BLaER1 (cell line): ENCODE data around the gene MYBPC2.
A peak's percentile ranks its signal among the peaks of the same experiment; 100 is the strongest.

Experiments
- H3K27ac ChIP-seq: shearing (Covaris generic); formaldehyde crosslinking; 2 replicates; pipeline ENCODE4 v1.8.1; 2022
- H3K27me3 ChIP-seq: shearing (Covaris generic); formaldehyde crosslinking; 2 replicates; pipeline ENCODE4 v1.8.1; 2022
- H3K36me3 ChIP-seq: shearing (Covaris generic); formaldehyde crosslinking; 2 replicates; pipeline ENCODE4 v1.8.1; 2022
- H3K4me1 ChIP-seq: shearing (Covaris generic); formaldehyde crosslinking; 2 replicates; pipeline ENCODE4 v1.8.1; 2022
- H3K4me2 ChIP-seq: shearing (Covaris generic); formaldehyde crosslinking; 2 replicates; pipeline ENCODE4 v1.8.1; 2022
- H3K4me3 ChIP-seq: shearing (Covaris generic); formaldehyde crosslinking; 2 replicates; pipeline ENCODE4 v1.8.1; 2022
- H3K9ac ChIP-seq: shearing (Covaris generic); formaldehyde crosslinking; 2 replicates; pipeline ENCODE4 v1.8.1; 2022
- H3K9me3 ChIP-seq: shearing (Covaris generic); formaldehyde crosslinking; 2 replicates; pipeline ENCODE4 v1.8.1; 2022
- H4K20me1 ChIP-seq: shearing (Covaris generic); formaldehyde crosslinking; 2 replicates; pipeline ENCODE4 v1.8.1; 2022
- Cebpa-rat ChIP-seq: shearing (Covaris generic); IDR thresholded peaks from 2 replicates; pipeline ENCODE4 v1.8.1; 2022

The MYBPC2 gene

GRCh38 chr19:50512999-50513745 is 80.5 kb downstream of the MYBPC2 start:
- Histone ChIP-seq H3K36me3 (peaks cover 9% of the 10 kb centered on the region; the same call in 1 of the 2 replicates), H3K9ac (no peak overlapping the region), H3K4me3 (no peak overlapping the region), H3K9me3 (peaks cover 5% of the 10 kb centered on the region), H3K27ac (peak overlapping the region; percentile 89; the same call in 1 of the 2 replicates), H4K20me1 (no peaks in the 10 kb centered on the region), H3K27me3 (no peaks in the 10 kb centered on the region), H3K4me1 (peaks cover 71% of the 10 kb centered on the region), H3K4me2 (peak overlapping the region; percentile 86)
- no peak for TF ChIP-seq Cebpa-rat

GRCh38 chr19:50513746-50514345 is 81.2 kb downstream of the MYBPC2 start, which contains the start of gene ASPDH:
Gene ASPDH, minus strand, starts transcription at chr19:50513913. Its CDS starts 90 bp downstream, at chr19:50513823.
- no peaks in the 10 kb centered on the region for H4K20me1 ChIP-seq
- H3K4me1 ChIP-seq: peaks cover 64% of the 10 kb centered on the region
- no peaks in the 10 kb centered on the region for H3K27me3 ChIP-seq
- H3K9ac ChIP-seq: peak within 1 kb of the TSS; percentile 46
- peak within 1 kb of the TSS; percentile 86 for H3K4me2 ChIP-seq
- H3K36me3 ChIP-seq: peaks cover 16% of the 10 kb centered on the region
- peak within 1 kb of the TSS; percentile 46; the same call in 1 of the 2 replicates for H3K4me3 ChIP-seq
- peaks cover 12% of the 10 kb centered on the region for H3K9me3 ChIP-seq
- peak within 1 kb of the TSS; percentile 89 for H3K27ac ChIP-seq
- no peak for TF ChIP-seq Cebpa-rat

- peaks cover 57% of the 10 kb centered on the region for H3K4me1 ChIP-seq
- H3K9me3 ChIP-seq: peaks cover 16% of the 10 kb centered on the region
- H3K9ac ChIP-seq: peak overlapping the region; percentile 46
- peak overlapping the region; percentile 46; the same call in 1 of the 2 replicates for H3K4me3 ChIP-seq
- peaks cover 20% of the 10 kb centered on the region for H3K36me3 ChIP-seq
- H3K27ac ChIP-seq: peak overlapping the region; percentile 89
- H3K4me2 ChIP-seq: peak overlapping the region; percentile 86
- no peaks in the 10 kb centered on the region for H3K27me3 ChIP-seq
- no peak for TF ChIP-seq Cebpa-rat
- H4K20me1 ChIP-seq: no peaks in the 10 kb centered on the region
These were observed 81.9 kb downstream of the MYBPC2 start for GRCh38 chr19:50514346-50515167.

GRCh38 chr19:50515168-50515561 is 82.5 kb downstream of the MYBPC2 start:
- H3K36me3 ChIP-seq: peaks cover 20% of the 10 kb centered on the region
- peak overlapping the region; percentile 89 for H3K27ac ChIP-seq
- H3K4me2 ChIP-seq: peak overlapping the region; percentile 86
- H4K20me1 ChIP-seq: no peaks in the 10 kb centered on the region
- H3K9me3 ChIP-seq: peaks cover 16% of the 10 kb centered on the region
- no peak overlapping the region for H3K4me3 ChIP-seq
- peaks cover 51% of the 10 kb centered on the region for H3K4me1 ChIP-seq
- H3K27me3 ChIP-seq: no peaks in the 10 kb centered on the region
- H3K9ac ChIP-seq: 0 out of 2 replicates have a peak overlapping the region, but pooled peaks have one; percentile 24
- TF ChIP-seq Cebpa-rat: no peak
